DND-41 (cell line): ENCODE results near the gene TMEM121.

Source experiments
- CTCF ChIP-seq: IDR thresholded peaks from 2 replicates; pipeline ENCODE4 v1.5.1; 2012; ENCODE audit warnings: borderline replicate concordance, low read length, moderate library complexity, mild to moderate bottlenecking; ENCODE audit not compliant: poor library complexity, severe bottlenecking; ENCODE audit errors: extremely low read depth
- EZH2 ChIP-seq: IDR thresholded peaks from 3 replicates; pipeline ENCODE4 v1.6.1; 2012; ENCODE audit warnings: borderline replicate concordance, low read depth, mild to moderate bottlenecking, moderate library complexity, low read length, inconsistent platforms; ENCODE audit not compliant: severe bottlenecking

GRCh38 chr14:105536051-105536450 is 9.7 kb downstream of the TMEM121 start:
- TF ChIP-seq CTCF (no peak), EZH2 (no peak)
